Breast epithelium (tissue), 4 donors: ENCODE results near the gene AMY2A. TPM values are rescaled to one million over a fixed set of nuclear protein-coding genes. Genes with fewer than 3 reads are reported as not detected.
"Not testable (repeated sequence)": the region's sequence is repeated elsewhere in the genome, so short reads cannot be mapped to it uniquely, and the experiment has no call there.

Experiments
- DNase-seq, 2 donors: peaks; one replicate each; pipeline ENCODE4 v3.0.0-alpha.2; 2019; ENCODE audit warnings: low spot score in 2 of 2
- H3K27ac ChIP-seq, 2 donors: fragments of 200-600 bp; sonication (generic) in 1 of 2; one replicate each; pipeline ENCODE4 v1.5.1; 2016 to 2019; ENCODE audit warnings: mild to moderate bottlenecking in 1 of 2
- H3K27me3 ChIP-seq, 2 donors: fragments of 200-600 bp; sonication (generic) in 1 of 2; one replicate each; pipeline versions ENCODE4 v1.5.1 to v1.6.0; 2017 to 2019; ENCODE audit warnings: control low read depth in 1 of 2, mild to moderate bottlenecking in 1 of 2
- H3K36me3 ChIP-seq: fragments of 200-600 bp; one replicate; pipeline ENCODE4 v1.5.1; 2019
- H3K4me1 ChIP-seq, 2 donors: fragments of 200-600 bp; sonication (generic); one replicate each; pipeline ENCODE4 v1.5.1; 2016 to 2019; ENCODE audit warnings: control low read depth in 1 of 2
- H3K4me3 ChIP-seq, 3 donors: fragments of 200-600 bp; sonication (generic); 1 replicate in 2 of 3; 2 replicates in 1 of 3; pipeline ENCODE4 v1.5.1; 2016 to 2019; ENCODE audit warnings: mild to moderate bottlenecking in 3 of 3, moderate library complexity in 2 of 3
- H3K9me3 ChIP-seq, 2 donors: fragments of 200-600 bp; sonication (generic) in 1 of 2; one replicate each; pipeline ENCODE4 v1.5.1; 2016 to 2019; ENCODE audit warnings: control low read depth in 1 of 2
- CTCF ChIP-seq, 3 donors: fragments of 450-650 bp; IDR thresholded peaks; one replicate each; pipeline ENCODE4 v1.5.1; 2016 to 2017; ENCODE audit warnings: antibody characterized with exemption in 3 of 3, mild to moderate bottlenecking in 3 of 3, moderate library complexity in 3 of 3
- POLR2A ChIP-seq: fragments of 450-650 bp; IDR thresholded peaks from one replicate; pipeline ENCODE4 v1.6.1; 2016; ENCODE audit warnings: antibody characterized with exemption, mild to moderate bottlenecking, moderate library complexity
- POLR2AphosphoS5 ChIP-seq, 3 donors: sonication (generic); formaldehyde crosslinking; IDR thresholded peaks; one replicate each; pipeline ENCODE4 v1.6.1; 2017; ENCODE audit warnings: antibody characterized with exemption in 3 of 3
- intact Hi-C: fragments of 100-400 bp; cut with DNase I; formaldehyde crosslinking; loops from one replicate; pipeline ENCODE4 v1.15.1; 2023; ENCODE audit warnings: low total_unique reads
- total RNA-seq, 3 donors: library from RNA; depleted of rRNA; stranded (reverse); fragments of >200 nt; gene quantifications; one replicate each; pipeline ENCODE4 v1.1.0, GENCODE V29; 2016

Gene AMY2A
- total RNA-seq, 3 donors from 2014 or later: 1.3 TPM; not detected in 2

GRCh38 chr1:103584537-103584936 is 32.7 kb upstream of the AMY2A start:
- H3K4me1 ChIP-seq: no peaks in the 10 kb centered on the region
- no peak overlapping the region for H3K4me3 ChIP-seq
- no peaks in the 10 kb centered on the region for H3K9me3 ChIP-seq
- H3K27me3 ChIP-seq: no peaks in the 10 kb centered on the region
- no peak overlapping the region for H3K27ac ChIP-seq
- TF ChIP-seq POLR2A: no peak
- no peaks in the 10 kb centered on the region for H3K36me3 ChIP-seq
- intact Hi-C loops: loop anchor here (10.0 kb wide), 1 partner anchor 1040 kb away; no protein-coding TSS in a partner anchor
- no peak for DNase-seq

- H3K27me3 ChIP-seq, H3K36me3 ChIP-seq, H3K9me3 ChIP-seq, DNase-seq, intact Hi-C loops, H3K27ac ChIP-seq, H3K4me1 ChIP-seq, H3K4me3 ChIP-seq: not testable (repeated sequence)
Observed at GRCh38 chr1:103602740-103603139, 14.5 kb upstream of the AMY2A start.

GRCh38 chr1:103616362-103616761 is 865 bp upstream of the AMY2A start:
- H3K4me1 ChIP-seq: no peaks in the 10 kb centered on the region
- H3K27me3 ChIP-seq: no peaks in the 10 kb centered on the region
- H3K4me3 ChIP-seq: no peak overlapping the region
- intact Hi-C loops: no loop called here
- no peak overlapping the region for H3K27ac ChIP-seq
- no peak for DNase-seq
- TF ChIP-seq POLR2AphosphoS5 (IDR thresholded peaks at IDR 0.05) (no peak), CTCF (IDR thresholded peaks at IDR 0.05) (no peak), POLR2A (no peak)
- H3K9me3 ChIP-seq: no peaks in the 10 kb centered on the region
- no peaks in the 10 kb centered on the region for H3K36me3 ChIP-seq

- H3K27me3 ChIP-seq, DNase-seq, H3K4me3 ChIP-seq, intact Hi-C loops, H3K4me1 ChIP-seq, H3K36me3 ChIP-seq, H3K9me3 ChIP-seq, H3K27ac ChIP-seq: not testable (repeated sequence)
Observed at GRCh38 chr1:103627436-103627835, 10.2 kb downstream of the AMY2A start.

- intact Hi-C loops, H3K27me3 ChIP-seq, H3K36me3 ChIP-seq, H3K4me3 ChIP-seq, DNase-seq, H3K4me1 ChIP-seq, H3K9me3 ChIP-seq, H3K27ac ChIP-seq: not testable (repeated sequence)
Observed at GRCh38 chr1:103641194-103641593, 24.0 kb downstream of the AMY2A start.

- H3K4me3 ChIP-seq, H3K4me1 ChIP-seq, intact Hi-C loops, H3K27me3 ChIP-seq, H3K27ac ChIP-seq, H3K36me3 ChIP-seq, DNase-seq, H3K9me3 ChIP-seq: not testable (repeated sequence)
Observed at GRCh38 chr1:103643908-103644307, 26.7 kb downstream of the AMY2A start.

GRCh38 chr1:103650305-103650704 is 33.1 kb downstream of the AMY2A start:
- H3K27me3 ChIP-seq, H3K9me3 ChIP-seq, intact Hi-C loops, H3K4me1 ChIP-seq, H3K4me3 ChIP-seq, DNase-seq, H3K36me3 ChIP-seq, H3K27ac ChIP-seq: not testable (repeated sequence)

GRCh38 chr1:103650889-103651288 is 33.7 kb downstream of the AMY2A start:
- H3K9me3 ChIP-seq, H3K36me3 ChIP-seq, H3K27me3 ChIP-seq, DNase-seq, H3K4me3 ChIP-seq, H3K4me1 ChIP-seq, H3K27ac ChIP-seq, intact Hi-C loops: not testable (repeated sequence)

GRCh38 chr1:103654133-103654532 is 36.9 kb downstream of the AMY2A start:
- intact Hi-C loops: not testable (repeated sequence)

GRCh38 chr1:103655460-103655859 is 38.2 kb downstream of the AMY2A start, which contains the start of gene AMY1A:
Gene AMY1A (plus strand): TSS chr1:103655760. CDS start chr1:103656331, 571 bp downstream.
- H3K4me1 ChIP-seq, H3K36me3 ChIP-seq, intact Hi-C loops, H3K4me3 ChIP-seq, H3K9me3 ChIP-seq, H3K27me3 ChIP-seq, H3K27ac ChIP-seq, DNase-seq: not testable (repeated sequence)

More at GRCh38 chr1:103654133-103654532, 36.9 kb downstream of the AMY2A start:
- not testable (repeated sequence) for H3K4me1 ChIP-seq, H3K27ac ChIP-seq, H3K9me3 ChIP-seq, DNase-seq, H3K4me3 ChIP-seq, H3K27me3 ChIP-seq, H3K36me3 ChIP-seq

Other genes starting within 250 kb of the AMY2A start
- gene RNPC3, start 91.7 kb upstream of the AMY2A start, total RNA-seq: 10 to 100 TPM; 41.0 to 67.8 (median 58.7) TPM
- gene AMY2B, start 45.8 kb upstream of the AMY2A start, total RNA-seq: 10 to 100 TPM; 47.2 to 79.0 (median 54.1) TPM
- gene AMY1A, start 38.3 kb downstream of the AMY2A start, total RNA-seq: not detected
- not detected for gene AMY1B, start 78.8 kb downstream of the AMY2A start, total RNA-seq
- not detected for gene AMY1C, start 132.5 kb downstream of the AMY2A start, total RNA-seq